IPS-20b (cell line): ENCODE measurements around the gene MICALL1.
"Not testable (repeated sequence)": the region's sequence is repeated elsewhere in the genome, so short reads cannot be mapped to it uniquely, and the experiment has no call there.

ENCODE experiments used
- H3K27ac ChIP-seq: one replicate; pipeline ENCODE4 v1.5.1; 2013; ENCODE audit warnings: low read length
- H3K27me3 ChIP-seq: 2 replicates; pipeline ENCODE4 v1.6.1; 2013; ENCODE audit warnings: mild to moderate bottlenecking, low read length, inconsistent platforms; ENCODE audit not compliant: insufficient read depth
- H3K36me3 ChIP-seq: 2 replicates; pipeline ENCODE4 v1.6.1; 2013; ENCODE audit warnings: low read depth, mild to moderate bottlenecking, inconsistent platforms, low read length, moderate library complexity; ENCODE audit not compliant: insufficient read depth
- H3K4me1 ChIP-seq: 2 replicates; pipeline ENCODE4 v1.6.1; 2013; ENCODE audit warnings: mild to moderate bottlenecking, control low read depth, inconsistent platforms, low read length, moderate library complexity; ENCODE audit not compliant: insufficient read depth
- H3K4me3 ChIP-seq: 2 replicates; pipeline ENCODE4 v1.5.1; 2013; ENCODE audit warnings: mild to moderate bottlenecking, low read length, inconsistent platforms
- H3K9ac ChIP-seq: 2 replicates; pipeline ENCODE4 v1.6.1; 2013; ENCODE audit warnings: low read depth, mild to moderate bottlenecking, inconsistent platforms, low read length, moderate library complexity
- H3K9me3 ChIP-seq: 2 replicates; pipeline ENCODE4 v1.6.1; 2013; ENCODE audit warnings: mild to moderate bottlenecking, low read depth, low read length, inconsistent platforms; ENCODE audit not compliant: insufficient read depth

Gene MICALL1

GRCh38 chr22:37954686-37955085, 48.6 kb downstream of the MICALL1 start:
- Histone ChIP-seq H3K36me3 (peaks cover 31% of the 10 kb centered on the region), H3K9me3 (no peaks in the 10 kb centered on the region), H3K4me1 (peaks cover 4% of the 10 kb centered on the region), H3K9ac (peak overlapping the region; percentile 95; the same call in 1 of the 2 replicates), H3K4me3 (peak overlapping the region; percentile 99), H3K27ac (no peak overlapping the region), H3K27me3 (peaks cover 15% of the 10 kb centered on the region)

- H3K27ac ChIP-seq: not testable (repeated sequence)
- H3K36me3 ChIP-seq: peaks cover 43% of the 10 kb centered on the region
These were observed 49.8 kb downstream of the MICALL1 start for GRCh38 chr22:37955825-37956397.

GRCh38 chr22:37957232-37957631, 51.1 kb downstream of the MICALL1 start:
- Histone ChIP-seq H3K4me3 (no peak overlapping the region), H3K27me3 (peaks cover 10% of the 10 kb centered on the region), H3K9me3 (no peaks in the 10 kb centered on the region), H3K4me1 (peaks cover 4% of the 10 kb centered on the region), H3K9ac (no peak overlapping the region), H3K36me3 (peaks cover 57% of the 10 kb centered on the region), H3K27ac (no peak overlapping the region)

More at GRCh38 chr22:37955825-37956397, 49.8 kb downstream of the MICALL1 start:
- H3K9me3 ChIP-seq, H3K4me1 ChIP-seq, H3K4me3 ChIP-seq, H3K9ac ChIP-seq: not testable (repeated sequence)
- H3K27me3 ChIP-seq: peaks cover 15% of the 10 kb centered on the region

GRCh38 chr22:37959231-37959825, 53.2 kb downstream of the MICALL1 start:
- no peak overlapping the region for H3K27ac ChIP-seq
- H3K4me1 ChIP-seq: peaks cover 4% of the 10 kb centered on the region; the same call in 1 of the 2 replicates
- H3K9me3 ChIP-seq: no peaks in the 10 kb centered on the region
- peaks cover 68% of the 10 kb centered on the region for H3K36me3 ChIP-seq
- no peak overlapping the region for H3K9ac ChIP-seq
- no peak overlapping the region for H3K4me3 ChIP-seq
- no peaks in the 10 kb centered on the region for H3K27me3 ChIP-seq

- Histone ChIP-seq H3K36me3 (peaks cover 73% of the 10 kb centered on the region), H3K9me3 (no peaks in the 10 kb centered on the region), H3K4me1 (no peaks in the 10 kb centered on the region; the same call in 1 of the 2 replicates), H3K27me3 (no peaks in the 10 kb centered on the region), H3K9ac (no peak overlapping the region), H3K27ac (no peak overlapping the region), H3K4me3 (no peak overlapping the region)
These were observed 55.0 kb downstream of the MICALL1 start for GRCh38 chr22:37961062-37961461.

GRCh38 chr22:37965940-37966664, 60.0 kb downstream of the MICALL1 start:
- H3K27ac ChIP-seq: no peak overlapping the region
- no peaks in the 10 kb centered on the region for H3K9me3 ChIP-seq
- H3K4me3 ChIP-seq: no peak overlapping the region
- no peak overlapping the region for H3K9ac ChIP-seq
- no peaks in the 10 kb centered on the region; the same call in 1 of the 2 replicates for H3K4me1 ChIP-seq
- H3K27me3 ChIP-seq: no peaks in the 10 kb centered on the region
- peaks cover 52% of the 10 kb centered on the region for H3K36me3 ChIP-seq

GRCh38 chr22:37967147-37967546, 61.0 kb downstream of the MICALL1 start:
- Histone ChIP-seq H3K4me1 (peaks cover 6% of the 10 kb centered on the region; the same call in 1 of the 2 replicates), H3K9ac (no peak overlapping the region), H3K36me3 (peaks cover 41% of the 10 kb centered on the region), H3K27me3 (no peaks in the 10 kb centered on the region), H3K9me3 (no peaks in the 10 kb centered on the region), H3K27ac (no peak overlapping the region), H3K4me3 (no peak overlapping the region)

- H3K9ac ChIP-seq: no peak overlapping the region
- no peak overlapping the region for H3K4me3 ChIP-seq
- peaks cover 38% of the 10 kb centered on the region for H3K36me3 ChIP-seq
- H3K27me3 ChIP-seq: no peaks in the 10 kb centered on the region
- H3K4me1 ChIP-seq: peaks cover 9% of the 10 kb centered on the region; the same call in 1 of the 2 replicates
- H3K27ac ChIP-seq: no peak overlapping the region
- H3K9me3 ChIP-seq: no peaks in the 10 kb centered on the region
These were observed 61.7 kb downstream of the MICALL1 start for GRCh38 chr22:37967637-37968451.

- Histone ChIP-seq H3K4me3 (no peak overlapping the region), H3K36me3 (peaks cover 34% of the 10 kb centered on the region), H3K27me3 (no peaks in the 10 kb centered on the region), H3K9ac (no peak overlapping the region), H3K4me1 (peaks cover 9% of the 10 kb centered on the region; the same call in 1 of the 2 replicates), H3K9me3 (no peaks in the 10 kb centered on the region), H3K27ac (no peak overlapping the region)
These were observed 62.6 kb downstream of the MICALL1 start for GRCh38 chr22:37968452-37969251.

GRCh38 chr22:37970864-37971263, 64.8 kb downstream of the MICALL1 start:
- Histone ChIP-seq H3K27me3 (no peaks in the 10 kb centered on the region), H3K27ac (no peak overlapping the region), H3K4me1 (peaks cover 9% of the 10 kb centered on the region; the same call in 1 of the 2 replicates), H3K9me3 (no peaks in the 10 kb centered on the region), H3K4me3 (no peak overlapping the region), H3K9ac (no peak overlapping the region), H3K36me3 (peaks cover 26% of the 10 kb centered on the region)
